ENCODE data around the gene DIS3L.
"Not testable (repeated sequence)": the region's sequence is repeated elsewhere in the genome, so short reads cannot be mapped to it uniquely, and the experiment has no call there.

The DIS3L gene

GRCh38 chr15:66256692-66257091 is 36.7 kb upstream of the DIS3L start:
- DNase-seq (ENCODE audit: low spot score in 2 of 2) (no peak), ATAC-seq (replicated peaks; ENCODE audit: extremely low read depth, poor library complexity, severe bottlenecking) (no peak)
- Mint-ChIP-seq H3K27me3 (peaks cover 39% of the 10 kb centered on the region), H3K4me1 (peaks cover 13% of the 10 kb centered on the region), H3K36me3 (ENCODE audit: insufficient read depth) (no peaks in the 10 kb centered on the region), H3K27ac (ENCODE audit: low read depth) (no peak overlapping the region), H3K9me3 (no peaks in the 10 kb centered on the region), H3K4me3 (no peak overlapping the region)

GRCh38 chr15:66261056-66261455 is 32.3 kb upstream of the DIS3L start:
- Mint-ChIP-seq H3K27me3 (peaks cover 27% of the 10 kb centered on the region), H3K36me3 (ENCODE audit: insufficient read depth) (no peaks in the 10 kb centered on the region), H3K27ac (ENCODE audit: low read depth) (no peak overlapping the region), H3K9me3 (no peaks in the 10 kb centered on the region), H3K4me3 (no peak overlapping the region), H3K4me1 (no peaks in the 10 kb centered on the region)
- ATAC-seq (replicated peaks; ENCODE audit: extremely low read depth, poor library complexity, severe bottlenecking) (no peak), DNase-seq (ENCODE audit: low spot score in 2 of 2) (no peak)

GRCh38 chr15:66262837-66263236 is 30.5 kb upstream of the DIS3L start:
- H3K27ac Mint-ChIP-seq (ENCODE audit: low read depth); DNase-seq (ENCODE audit: low spot score in 2 of 2); H3K36me3 Mint-ChIP-seq (ENCODE audit: insufficient read depth); ATAC-seq (replicated peaks; ENCODE audit: extremely low read depth, poor library complexity, severe bottlenecking); H3K9me3 Mint-ChIP-seq; H3K4me1 Mint-ChIP-seq; H3K4me3 Mint-ChIP-seq: not testable (repeated sequence)
- peaks cover 23% of the 10 kb centered on the region for H3K27me3 Mint-ChIP-seq

GRCh38 chr15:66264859-66265513 is 28.4 kb upstream of the DIS3L start:
- Mint-ChIP-seq H3K9me3 (no peaks in the 10 kb centered on the region), H3K4me1 (no peaks in the 10 kb centered on the region), H3K27ac (ENCODE audit: low read depth) (no peak overlapping the region), H3K27me3 (peaks cover 40% of the 10 kb centered on the region), H3K4me3 (no peak overlapping the region), H3K36me3 (ENCODE audit: insufficient read depth) (no peaks in the 10 kb centered on the region)
- ATAC-seq (replicated peaks; ENCODE audit: extremely low read depth, poor library complexity, severe bottlenecking) (no peak), DNase-seq (ENCODE audit: low spot score in 2 of 2) (no peak)

- Mint-ChIP-seq H3K27ac (ENCODE audit: low read depth) (no peak overlapping the region), H3K4me1 (no peaks in the 10 kb centered on the region), H3K27me3 (peaks cover 31% of the 10 kb centered on the region), H3K9me3 (no peaks in the 10 kb centered on the region), H3K4me3 (no peak overlapping the region), H3K36me3 (ENCODE audit: insufficient read depth) (no peaks in the 10 kb centered on the region)
- no peak for ATAC-seq (replicated peaks; ENCODE audit: extremely low read depth, poor library complexity, severe bottlenecking)
- DNase-seq (ENCODE audit: low spot score in 2 of 2) = no peak
These were observed 23.9 kb upstream of the DIS3L start for GRCh38 chr15:66269326-66270090.

GRCh38 chr15:66270932-66271331 is 22.4 kb upstream of the DIS3L start:
- Mint-ChIP-seq H3K27ac (ENCODE audit: low read depth) (no peak overlapping the region), H3K27me3 (peaks cover 31% of the 10 kb centered on the region), H3K4me1 (no peaks in the 10 kb centered on the region), H3K4me3 (no peak overlapping the region), H3K9me3 (no peaks in the 10 kb centered on the region), H3K36me3 (ENCODE audit: insufficient read depth) (no peaks in the 10 kb centered on the region)
- ATAC-seq (replicated peaks; ENCODE audit: extremely low read depth, poor library complexity, severe bottlenecking) (no peak), DNase-seq (ENCODE audit: low spot score in 2 of 2) (no peak)

- no peaks in the 10 kb centered on the region for H3K36me3 Mint-ChIP-seq (ENCODE audit: insufficient read depth)
- H3K9me3 Mint-ChIP-seq = no peaks in the 10 kb centered on the region
- DNase-seq (ENCODE audit: low spot score in 2 of 2) = no peak
- no peak overlapping the region for H3K27ac Mint-ChIP-seq (ENCODE audit: low read depth)
- H3K4me3 Mint-ChIP-seq = no peak overlapping the region
- H3K4me1 Mint-ChIP-seq = no peaks in the 10 kb centered on the region
- peaks cover 10% of the 10 kb centered on the region for H3K27me3 Mint-ChIP-seq
- no peak for ATAC-seq (replicated peaks; ENCODE audit: extremely low read depth, poor library complexity, severe bottlenecking)
These were observed 18.0 kb upstream of the DIS3L start for GRCh38 chr15:66275352-66275751.

- DNase-seq (ENCODE audit: low spot score in 2 of 2) (no peak), ATAC-seq (replicated peaks; ENCODE audit: extremely low read depth, poor library complexity, severe bottlenecking) (no peak)
- H3K27ac Mint-ChIP-seq (ENCODE audit: low read depth) = no peak overlapping the region
- H3K27me3 Mint-ChIP-seq = no peaks in the 10 kb centered on the region
- no peaks in the 10 kb centered on the region for H3K4me1 Mint-ChIP-seq
- H3K9me3 Mint-ChIP-seq = no peaks in the 10 kb centered on the region
- H3K36me3 Mint-ChIP-seq (ENCODE audit: insufficient read depth) = no peaks in the 10 kb centered on the region
- H3K4me3 Mint-ChIP-seq = no peak overlapping the region
These were observed 16.8 kb upstream of the DIS3L start for GRCh38 chr15:66276546-66276945.

- Mint-ChIP-seq H3K4me1 (no peaks in the 10 kb centered on the region), H3K36me3 (ENCODE audit: insufficient read depth) (no peaks in the 10 kb centered on the region), H3K4me3 (no peak overlapping the region), H3K9me3 (no peaks in the 10 kb centered on the region), H3K27me3 (no peaks in the 10 kb centered on the region), H3K27ac (ENCODE audit: low read depth) (no peak overlapping the region)
- DNase-seq (ENCODE audit: low spot score in 2 of 2) (no peak), ATAC-seq (replicated peaks; ENCODE audit: extremely low read depth, poor library complexity, severe bottlenecking) (no peak)
These were observed 15.3 kb upstream of the DIS3L start for GRCh38 chr15:66278056-66278455.

GRCh38 chr15:66278671-66279070 is 14.7 kb upstream of the DIS3L start:
- H3K27me3 Mint-ChIP-seq = no peaks in the 10 kb centered on the region
- DNase-seq (ENCODE audit: low spot score in 2 of 2) (no peak), ATAC-seq (replicated peaks; ENCODE audit: extremely low read depth, poor library complexity, severe bottlenecking) (no peak)
- no peak overlapping the region for H3K27ac Mint-ChIP-seq (ENCODE audit: low read depth)
- H3K9me3 Mint-ChIP-seq = no peaks in the 10 kb centered on the region
- H3K4me3 Mint-ChIP-seq = no peak overlapping the region
- H3K36me3 Mint-ChIP-seq (ENCODE audit: insufficient read depth) = no peaks in the 10 kb centered on the region
- no peaks in the 10 kb centered on the region for H3K4me1 Mint-ChIP-seq

- H3K4me3 Mint-ChIP-seq = no peak overlapping the region
- H3K27ac Mint-ChIP-seq (ENCODE audit: low read depth) = no peak overlapping the region
- ATAC-seq (replicated peaks; ENCODE audit: extremely low read depth, poor library complexity, severe bottlenecking) (no peak), DNase-seq (ENCODE audit: low spot score in 2 of 2) (no peak)
- no peaks in the 10 kb centered on the region for H3K4me1 Mint-ChIP-seq
- no peaks in the 10 kb centered on the region for H3K27me3 Mint-ChIP-seq
- no peaks in the 10 kb centered on the region for H3K36me3 Mint-ChIP-seq (ENCODE audit: insufficient read depth)
- no peaks in the 10 kb centered on the region for H3K9me3 Mint-ChIP-seq
These were observed 9.1 kb upstream of the DIS3L start for GRCh38 chr15:66284271-66284670.

GRCh38 chr15:66285533-66286280 is 7.7 kb upstream of the DIS3L start:
- DNase-seq (ENCODE audit: low spot score in 2 of 2) (no peak), ATAC-seq (replicated peaks; ENCODE audit: extremely low read depth, poor library complexity, severe bottlenecking) (no peak)
- Mint-ChIP-seq H3K4me1 (peaks cover 7% of the 10 kb centered on the region), H3K27me3 (no peaks in the 10 kb centered on the region), H3K4me3 (no peak overlapping the region), H3K9me3 (no peaks in the 10 kb centered on the region), H3K36me3 (ENCODE audit: insufficient read depth) (no peaks in the 10 kb centered on the region), H3K27ac (ENCODE audit: low read depth) (no peak overlapping the region)

Measured in central memory CD8-positive, alpha-beta T cell (primary cell).